Panc1 (cell line): ENCODE results near the gene KCNQ1.

Source experiments
- CTCF ChIP-seq: fragments of 450-650 bp; IDR thresholded peaks from 2 replicates; pipeline ENCODE4 v1.5.1; 2017; ENCODE audit warnings: mild to moderate bottlenecking
- REST ChIP-seq, 2 experiments: IDR thresholded peaks; 2 replicates each; pipeline ENCODE4 v1.6.1; 2011 to 2012; ENCODE audit warnings: low read depth in 2 of 2, control low read depth in 1 of 2, low read length in 1 of 2, mild to moderate bottlenecking in 1 of 2, moderate library complexity in 1 of 2; ENCODE audit not compliant: insufficient read depth in 1 of 2

- TF ChIP-seq CTCF = no peak
- TF ChIP-seq REST (IDR thresholded peaks at IDR 0.05; ENCODE audit: insufficient read depth in 1 of 2, low read depth in 2 of 2, low read length in 1 of 2) = no peak
These were observed 200.9 kb downstream of the KCNQ1 start for GRCh38 chr11:2645779-2646118.
